H9 (cell line): ENCODE data around the gene IPO11. TPM values are rescaled to one million over a fixed set of nuclear protein-coding genes. Genes with fewer than 3 reads are reported as not detected.

ENCODE experiments used
- DNase-seq: peaks from one replicate; pipeline ENCODE4 v3.0.0-alpha.2; 2017
- H2AFZ ChIP-seq: one replicate; pipeline ENCODE4 v1.6.1; 2013; ENCODE audit warnings: mild to moderate bottlenecking, low read length, control low read depth, moderate library complexity
- H2AK5ac ChIP-seq: 2 replicates; pipeline ENCODE4 v1.6.1; 2013; ENCODE audit warnings: low read length, control low read depth, mixed read lengths; ENCODE audit not compliant: insufficient read length
- H2BK120ac ChIP-seq: one replicate; pipeline ENCODE4 v1.6.1; 2013; ENCODE audit warnings: low read depth, mild to moderate bottlenecking, low read length, control low read depth, inconsistent platforms; ENCODE audit not compliant: poor library complexity, severe bottlenecking
- H2BK12ac ChIP-seq: 2 replicates; pipeline ENCODE4 v1.6.1; 2013; ENCODE audit warnings: low read length, control low read depth, mixed read lengths, low read depth; ENCODE audit not compliant: insufficient read length
- H2BK15ac ChIP-seq: 2 replicates; pipeline ENCODE4 v1.6.1; 2013; ENCODE audit warnings: low read depth, low read length, control low read depth
- H2BK20ac ChIP-seq: one replicate; pipeline ENCODE4 v1.6.1; 2013; ENCODE audit warnings: low read depth, mild to moderate bottlenecking, low read length, control low read depth, inconsistent platforms; ENCODE audit not compliant: poor library complexity, severe bottlenecking
- H2BK5ac ChIP-seq: 2 replicates; pipeline ENCODE4 v1.6.1; 2013; ENCODE audit warnings: low read length, control low read depth, mixed read lengths; ENCODE audit not compliant: insufficient read length
- H3K14ac ChIP-seq: 2 replicates; pipeline ENCODE4 v1.6.1; 2013; ENCODE audit warnings: low read length, control low read depth; ENCODE audit not compliant: insufficient read depth
- H3K18ac ChIP-seq: 2 replicates; pipeline ENCODE4 v1.6.1; 2013; ENCODE audit warnings: low read depth, mild to moderate bottlenecking, mixed read lengths, low read length, control low read depth; ENCODE audit not compliant: insufficient read length
- H3K23ac ChIP-seq: 2 replicates; pipeline ENCODE4 v1.6.1; 2013; ENCODE audit warnings: low read length, control low read depth, mixed read lengths, low read depth; ENCODE audit not compliant: insufficient read length
- H3K23me2 ChIP-seq: 2 replicates; pipeline ENCODE4 v1.6.1; 2013; ENCODE audit warnings: low read depth, mild to moderate bottlenecking, mixed read lengths, low read length, control low read depth; ENCODE audit not compliant: insufficient read length, poor library complexity, severe bottlenecking
- H3K27ac ChIP-seq: 2 replicates; pipeline ENCODE4 v1.5.1; 2013; ENCODE audit warnings: low read length, control low read depth, mixed read lengths, low read depth; ENCODE audit not compliant: insufficient read length
- H3K27me3 ChIP-seq: 2 replicates; pipeline ENCODE4 v1.6.1; 2013; ENCODE audit warnings: low read length, control low read depth, inconsistent platforms; ENCODE audit not compliant: insufficient read depth
- H3K4ac ChIP-seq: 2 replicates; pipeline ENCODE4 v1.6.1; 2013; ENCODE audit warnings: low read depth, mild to moderate bottlenecking, control low read depth, inconsistent platforms, low read length, moderate library complexity
- H3K4me1 ChIP-seq: 2 replicates; pipeline ENCODE4 v1.6.1; 2013; ENCODE audit warnings: low read length, control low read depth, inconsistent platforms; ENCODE audit not compliant: insufficient read depth
- H3K4me2 ChIP-seq: 2 replicates; pipeline ENCODE4 v1.6.1; 2013; ENCODE audit warnings: low read length, control low read depth, mixed read lengths; ENCODE audit not compliant: insufficient read length, insufficient read depth
- H3K56ac ChIP-seq: 2 replicates; pipeline ENCODE4 v1.6.1; 2013; ENCODE audit warnings: low read depth, mild to moderate bottlenecking, mixed read lengths, low read length, control low read depth; ENCODE audit not compliant: insufficient read length
- H3K79me1 ChIP-seq: 2 replicates; pipeline ENCODE4 v1.6.1; 2013; ENCODE audit warnings: low read depth, mild to moderate bottlenecking, moderate library complexity, low read length, control low read depth, inconsistent platforms; ENCODE audit not compliant: insufficient read depth, poor library complexity, severe bottlenecking
- H3K79me2 ChIP-seq: 2 replicates; pipeline ENCODE4 v1.6.1; 2013; ENCODE audit warnings: low read length, control low read depth, inconsistent platforms; ENCODE audit not compliant: insufficient read depth
- H3K9ac ChIP-seq: 2 replicates; pipeline ENCODE4 v1.6.1; 2013; ENCODE audit warnings: low read length, control low read depth, mixed read lengths; ENCODE audit not compliant: insufficient read length; ENCODE audit errors: extremely low read depth
- H3K9me3 ChIP-seq: one replicate; pipeline ENCODE4 v1.6.1; 2013; ENCODE audit warnings: low read depth, low read length, inconsistent platforms; ENCODE audit not compliant: control insufficient read depth
- H3T11ph ChIP-seq: one replicate; pipeline ENCODE4 v1.6.1; 2013; ENCODE audit warnings: mild to moderate bottlenecking, low read length, control low read depth, inconsistent platforms
- H4K20me1 ChIP-seq: one replicate; pipeline ENCODE4 v1.6.1; 2013; ENCODE audit not compliant: control insufficient read depth, insufficient read length, insufficient read depth
- H4K5ac ChIP-seq: 2 replicates; pipeline ENCODE4 v1.6.1; 2013; ENCODE audit warnings: low read depth, mild to moderate bottlenecking, mixed read lengths, low read length, control low read depth; ENCODE audit not compliant: insufficient read length
- H4K8ac ChIP-seq: replicated peaks from 2 replicates; pipeline ENCODE4 v1.6.1; 2013; ENCODE audit warnings: low read length, control low read depth, mixed read lengths, low read depth; ENCODE audit not compliant: insufficient read length
- H4K91ac ChIP-seq: 2 replicates; pipeline ENCODE4 v1.6.1; 2013; ENCODE audit warnings: low read depth, mild to moderate bottlenecking, moderate library complexity, mixed read lengths, low read length, control low read depth; ENCODE audit not compliant: insufficient read length
- H3K27ac Mint-ChIP-seq, 3 experiments: 2 replicates in 2 of 3; 3 replicates in 1 of 3; pipeline ENCODE4 v1.8.0; 2020 to 2021; ENCODE audit warnings: mixed read lengths in 3 of 3, mild to moderate bottlenecking in 1 of 3, moderate library complexity in 1 of 3
- H3K27me3 Mint-ChIP-seq: 2 replicates; pipeline ENCODE4 v1.8.0; 2021; ENCODE audit warnings: low read depth, mild to moderate bottlenecking, moderate library complexity, mixed read lengths
- H3K36me3 Mint-ChIP-seq, 3 experiments: 2 replicates in 2 of 3; 3 replicates in 1 of 3; pipeline ENCODE4 v1.8.0; 2020 to 2021; ENCODE audit warnings: low read depth in 3 of 3, mixed read lengths in 3 of 3; ENCODE audit not compliant: insufficient read depth in 1 of 3
- H3K4me1 Mint-ChIP-seq, 2 experiments: 2 replicates each; pipeline ENCODE4 v1.8.0; 2020; ENCODE audit warnings: mixed read lengths in 2 of 2
- H3K4me3 Mint-ChIP-seq, 2 experiments: 2 replicates in 1 of 2; 3 replicates in 1 of 2; pipeline ENCODE4 v1.8.0; 2020 to 2021; ENCODE audit warnings: mild to moderate bottlenecking in 2 of 2, mixed read lengths in 2 of 2, moderate library complexity in 1 of 2
- H3K9me3 Mint-ChIP-seq, 2 experiments: 2 replicates in 1 of 2; 3 replicates in 1 of 2; pipeline ENCODE4 v1.8.0; 2020; ENCODE audit warnings: mild to moderate bottlenecking in 2 of 2, mixed read lengths in 2 of 2, moderate library complexity in 1 of 2
- total RNA-seq: library from RNA; stranded (reverse); gene quantifications from 2 replicates; pipeline ENCODE4 v1.2.1, GENCODE V29; 2021
- TF ChIP-seq, protein P1 (sequence below): fragments of 200-600 bp; sonication (generic); conservative IDR thresholded peaks from 3 replicates; pipeline ENCODE4 v1.8.0; 2021; ENCODE audit warnings: antibody characterized with exemption, mild to moderate bottlenecking

Gene IPO11
- total RNA-seq, 1 experiment from 2014 or later, result 63.0 TPM

GRCh38 chr5:62585751-62586150, 173.2 kb downstream of the IPO11 start:
- Histone ChIP-seq H2BK20ac (no peak overlapping the region), H3K27ac (no peak overlapping the region), H4K20me1 (no peaks in the 10 kb centered on the region), H3K27me3 (no peaks in the 10 kb centered on the region), H2BK5ac (no peak overlapping the region), H3K4me2 (no peak overlapping the region), H3K14ac (no peak overlapping the region), H4K5ac (no peak overlapping the region), H3K4ac (no peak overlapping the region), H3K23me2 (no peaks in the 10 kb centered on the region), H3K79me1 (no peaks in the 10 kb centered on the region), H4K8ac (no peak overlapping the region), H2AK5ac (no peak overlapping the region), H3K79me2 (no peaks in the 10 kb centered on the region; the same call in 1 of the 2 replicates), H3K23ac (no peak overlapping the region), H3K56ac (no peak overlapping the region), H2BK120ac (no peak overlapping the region), H2AFZ (no peak overlapping the region), H2BK15ac (no peak overlapping the region), H4K91ac (no peak overlapping the region), H3T11ph (no peak overlapping the region), H3K9me3 (no peaks in the 10 kb centered on the region), H3K18ac (no peak overlapping the region), H3K9ac (no peak overlapping the region), H3K4me1 (no peaks in the 10 kb centered on the region), H2BK12ac (no peak overlapping the region)
- no peak for DNase-seq
- no peaks in the 10 kb centered on the region for H3K27me3 Mint-ChIP-seq
- peaks cover 0 to 7% (median 6%) of the 10 kb centered on the region in 3 experiments; a peak in 2 of 7 replicates for H3K36me3 Mint-ChIP-seq
- H3K9me3 Mint-ChIP-seq, result no peaks in the 10 kb centered on the region
- TF ChIP-seq, protein P1, sequence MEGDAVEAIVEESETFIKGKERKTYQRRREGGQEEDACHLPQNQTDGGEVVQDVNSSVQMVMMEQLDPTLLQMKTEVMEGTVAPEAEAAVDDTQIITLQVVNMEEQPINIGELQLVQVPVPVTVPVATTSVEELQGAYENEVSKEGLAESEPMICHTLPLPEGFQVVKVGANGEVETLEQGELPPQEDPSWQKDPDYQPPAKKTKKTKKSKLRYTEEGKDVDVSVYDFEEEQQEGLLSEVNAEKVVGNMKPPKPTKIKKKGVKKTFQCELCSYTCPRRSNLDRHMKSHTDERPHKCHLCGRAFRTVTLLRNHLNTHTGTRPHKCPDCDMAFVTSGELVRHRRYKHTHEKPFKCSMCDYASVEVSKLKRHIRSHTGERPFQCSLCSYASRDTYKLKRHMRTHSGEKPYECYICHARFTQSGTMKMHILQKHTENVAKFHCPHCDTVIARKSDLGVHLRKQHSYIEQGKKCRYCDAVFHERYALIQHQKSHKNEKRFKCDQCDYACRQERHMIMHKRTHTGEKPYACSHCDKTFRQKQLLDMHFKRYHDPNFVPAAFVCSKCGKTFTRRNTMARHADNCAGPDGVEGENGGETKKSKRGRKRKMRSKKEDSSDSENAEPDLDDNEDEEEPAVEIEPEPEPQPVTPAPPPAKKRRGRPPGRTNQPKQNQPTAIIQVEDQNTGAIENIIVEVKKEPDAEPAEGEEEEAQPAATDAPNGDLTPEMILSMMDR, result no peak
- peaks cover 0 to 5% of the 10 kb centered on the region in 2 experiments; a peak in 3 of 4 replicates for H3K4me1 Mint-ChIP-seq
- no peak overlapping the region for H3K4me3 Mint-ChIP-seq
- H3K27ac Mint-ChIP-seq, result peak overlapping the region in 1 of 3 experiments; percentile 31; a peak in 1 of 7 replicates
